ENCODE measurements around the gene RBMS3. TPM values are rescaled to one million over a fixed set of nuclear protein-coding genes. Genes with fewer than 3 reads are reported as not detected.

The RBMS3 gene
- total RNA-seq, 4 donors from 2014 or later: 2.8 to 77.6 (median 13.7) TPM

- TF ChIP-seq POLR2A (IDR thresholded peaks at IDR 0.05): no peak
- no peak for TF ChIP-seq CTCF (IDR thresholded peaks at IDR 0.05)
These were observed 21.7 kb downstream of the RBMS3 start for GRCh38 chr3:29302619-29303018.

GRCh38 chr3:29307295-29307694 is 26.4 kb downstream of the RBMS3 start:
- DNase-seq: no peak
- Histone ChIP-seq H3K9me3 (no peaks in the 10 kb centered on the region), H3K4me1 (no peaks in the 10 kb centered on the region)

More at GRCh38 chr3:29302619-29303018, 21.7 kb downstream of the RBMS3 start:
- Histone ChIP-seq H3K27me3 (no peaks in the 10 kb centered on the region), H3K27ac (no peak overlapping the region), H3K4me3 (no peak overlapping the region), H3K9me3 (no peaks in the 10 kb centered on the region), H3K36me3 (no peaks in the 10 kb centered on the region), H3K4me1 (no peaks in the 10 kb centered on the region)
- DNase-seq: no peak

GRCh38 chr3:29310865-29311264 is 30.0 kb downstream of the RBMS3 start:
- Histone ChIP-seq H3K4me3 (no peak overlapping the region), H3K27me3 (no peaks in the 10 kb centered on the region), H3K36me3 (no peaks in the 10 kb centered on the region), H3K4me1 (no peaks in the 10 kb centered on the region), H3K27ac (no peak overlapping the region), H3K9me3 (no peaks in the 10 kb centered on the region)
- TF ChIP-seq POLR2A (IDR thresholded peaks at IDR 0.05) (no peak), CTCF (IDR thresholded peaks at IDR 0.05) (no peak)
- no peak for DNase-seq

More at GRCh38 chr3:29307295-29307694, 26.4 kb downstream of the RBMS3 start:
- no peak overlapping the region for H3K27ac ChIP-seq
- TF ChIP-seq CTCF (IDR thresholded peaks at IDR 0.05) (no peak), POLR2A (IDR thresholded peaks at IDR 0.05) (no peak)
- H3K36me3 ChIP-seq: no peaks in the 10 kb centered on the region
- no peaks in the 10 kb centered on the region for H3K27me3 ChIP-seq
- H3K4me3 ChIP-seq: no peak overlapping the region

GRCh38 chr3:29311795-29312194 is 30.9 kb downstream of the RBMS3 start:
- Histone ChIP-seq H3K4me3 (no peak overlapping the region), H3K36me3 (no peaks in the 10 kb centered on the region), H3K4me1 (no peaks in the 10 kb centered on the region), H3K27ac (no peak overlapping the region), H3K27me3 (no peaks in the 10 kb centered on the region), H3K9me3 (no peaks in the 10 kb centered on the region)
- no peak for DNase-seq
- TF ChIP-seq CTCF (IDR thresholded peaks at IDR 0.05) (no peak), POLR2A (IDR thresholded peaks at IDR 0.05) (no peak)

GRCh38 chr3:29312395-29312794 is 31.5 kb downstream of the RBMS3 start:
- Histone ChIP-seq H3K27me3 (no peaks in the 10 kb centered on the region), H3K4me3 (no peak overlapping the region), H3K27ac (no peak overlapping the region), H3K4me1 (no peaks in the 10 kb centered on the region), H3K36me3 (no peaks in the 10 kb centered on the region), H3K9me3 (no peaks in the 10 kb centered on the region)
- no peak for DNase-seq
- TF ChIP-seq CTCF (IDR thresholded peaks at IDR 0.05) (no peak), POLR2A (IDR thresholded peaks at IDR 0.05) (no peak)

- no peak overlapping the region for H3K27ac ChIP-seq
- H3K4me3 ChIP-seq: no peak overlapping the region
- no peaks in the 10 kb centered on the region for H3K36me3 ChIP-seq
- H3K9me3 ChIP-seq: no peaks in the 10 kb centered on the region
- no peaks in the 10 kb centered on the region for H3K27me3 ChIP-seq
- H3K4me1 ChIP-seq: no peaks in the 10 kb centered on the region
- no peak for TF ChIP-seq POLR2A (IDR thresholded peaks at IDR 0.05)
- TF ChIP-seq CTCF (IDR thresholded peaks at IDR 0.05): no peak
- DNase-seq: no peak
These were observed 32.1 kb downstream of the RBMS3 start for GRCh38 chr3:29312960-29313452.
